Measurements from ENCODE around the gene SCO2.

Gene SCO2

DNA sequence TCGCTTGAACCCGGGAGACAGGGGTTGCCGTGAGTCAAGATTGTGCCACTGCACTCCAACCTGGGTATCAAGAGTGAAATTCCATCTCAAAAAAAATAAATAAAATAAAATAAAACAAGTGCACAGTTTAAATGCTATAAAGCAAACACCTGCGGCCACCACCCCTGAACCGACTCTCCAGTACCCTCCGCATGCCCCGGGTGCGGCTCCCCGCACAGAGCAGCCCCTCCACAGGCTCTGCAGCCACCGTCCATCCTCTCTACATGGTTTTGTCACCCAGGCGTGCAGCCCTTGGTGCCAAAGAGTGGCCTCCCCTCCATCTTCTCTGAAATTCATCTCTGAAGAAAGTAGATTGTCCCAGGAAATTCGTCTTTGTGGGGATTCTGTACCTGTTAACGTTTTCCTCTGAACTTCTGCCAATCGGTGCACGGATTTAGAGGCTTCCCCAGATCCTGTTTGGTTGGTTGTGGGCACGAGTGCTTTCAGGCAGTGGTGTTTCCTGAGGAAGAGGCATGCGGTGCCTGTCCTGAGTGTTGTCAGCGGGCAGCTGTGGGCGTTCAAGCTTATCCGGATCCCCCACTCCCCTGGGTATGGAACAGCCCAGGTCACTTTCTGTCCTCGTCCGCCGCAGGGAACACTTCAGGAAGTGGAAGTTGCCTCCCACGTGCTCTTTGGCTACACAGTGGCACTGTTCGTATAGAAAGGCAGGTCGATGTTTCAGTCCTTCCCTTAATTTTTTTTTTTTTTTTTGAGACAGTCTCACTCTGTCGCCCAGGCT is 34.7 kb downstream of the SCO2 start:
- no peak for DNase-seq (ENCODE audit: low read depth)

DNA sequence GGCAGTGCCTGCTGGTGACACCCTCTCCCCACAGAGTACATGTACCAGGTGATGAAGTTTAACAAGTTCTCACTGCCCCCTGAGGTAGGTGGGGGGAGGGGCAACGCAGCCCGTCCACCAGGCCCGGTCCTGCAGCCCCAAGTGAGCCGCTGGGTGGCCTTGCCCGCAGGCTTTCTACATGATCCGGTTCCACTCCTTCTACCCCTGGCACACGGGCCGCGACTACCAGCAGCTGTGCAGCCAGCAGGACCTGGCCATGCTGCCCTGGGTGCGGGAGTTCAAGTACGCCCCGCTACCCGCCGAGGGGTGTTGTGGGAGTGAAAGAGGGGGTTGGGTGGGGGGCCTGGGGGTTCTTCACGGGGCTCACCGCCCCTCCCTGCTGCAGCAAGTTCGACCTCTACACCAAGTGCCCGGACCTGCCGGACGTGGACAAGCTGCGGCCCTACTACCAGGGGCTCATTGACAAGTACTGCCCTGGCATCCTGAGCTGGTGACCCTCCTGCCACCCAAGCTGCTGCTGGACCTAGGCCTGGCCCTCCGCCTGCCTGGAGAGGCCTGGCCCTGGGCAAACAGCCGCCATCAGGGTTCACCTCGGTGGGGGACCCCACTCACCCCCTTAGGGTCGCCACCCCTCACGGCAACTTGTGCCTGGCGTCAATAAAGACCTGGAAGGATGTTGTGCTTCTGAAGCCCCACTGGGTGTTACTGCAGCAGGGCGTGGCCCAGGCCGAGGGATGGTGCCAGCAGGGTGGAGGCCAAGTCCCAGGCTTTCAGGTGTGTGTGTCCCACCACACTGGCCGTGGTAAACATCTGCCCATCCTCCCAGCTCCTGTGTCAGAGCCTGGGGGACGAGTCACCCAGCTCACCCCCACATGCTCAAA is 35.8 kb downstream of the SCO2 start:
- no peak for DNase-seq (ENCODE audit: low read depth)

DNA sequence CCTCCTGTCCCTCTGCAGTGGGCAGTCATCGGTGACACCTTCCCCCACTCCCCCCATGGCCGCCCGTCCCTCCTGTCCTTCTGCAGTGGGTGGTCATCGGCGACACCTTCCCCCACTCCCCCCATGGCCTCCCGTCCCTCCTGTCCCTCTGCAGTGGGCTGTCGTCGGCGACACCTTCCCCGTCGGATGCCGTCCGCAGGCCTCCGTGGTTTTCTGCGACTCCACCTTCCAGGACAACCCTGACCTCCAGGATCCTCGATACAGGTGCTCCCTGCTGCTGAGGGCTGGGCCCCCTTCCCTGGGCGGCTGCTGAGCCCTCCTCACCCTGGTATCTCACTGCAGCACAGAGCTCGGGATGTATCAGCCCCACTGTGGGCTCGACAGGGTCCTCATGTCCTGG is 36.5 kb downstream of the SCO2 start:
- no peak for DNase-seq (ENCODE audit: low read depth)

DNA sequence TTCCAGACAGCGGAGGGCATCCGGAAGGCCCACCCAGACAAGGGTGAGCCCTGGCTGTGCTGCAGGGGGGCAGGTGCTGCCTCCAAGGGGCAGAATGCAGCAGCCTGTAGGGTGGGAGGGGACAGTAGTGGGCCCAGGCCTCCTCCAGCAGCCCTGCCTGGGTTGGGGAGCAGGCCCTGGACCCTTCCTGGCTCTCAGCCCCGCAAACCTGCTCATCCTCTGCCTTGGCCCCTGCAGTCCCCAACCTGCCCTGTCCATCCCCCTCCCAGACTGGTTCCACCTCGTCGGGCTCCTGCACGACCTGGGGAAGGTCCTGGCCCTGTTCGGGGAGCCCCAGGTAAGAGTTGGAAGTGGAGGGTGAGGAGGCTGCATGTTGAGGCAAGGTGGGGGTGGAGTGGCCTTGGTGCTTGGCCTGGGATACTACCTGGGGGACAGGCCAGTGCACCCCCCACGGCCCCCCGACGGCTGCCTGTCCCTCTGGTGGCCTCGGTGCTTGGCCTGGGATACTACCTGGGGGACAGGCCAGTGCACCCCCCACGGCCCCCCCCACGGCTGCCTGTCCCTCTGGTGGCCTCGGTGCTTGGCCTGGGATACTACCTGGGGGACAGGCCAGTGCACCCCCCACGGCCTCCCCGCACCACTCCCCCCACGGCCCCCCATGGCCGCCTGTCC is 37.3 kb downstream of the SCO2 start:
- DNase-seq (ENCODE audit: low read depth) = no peak

DNA sequence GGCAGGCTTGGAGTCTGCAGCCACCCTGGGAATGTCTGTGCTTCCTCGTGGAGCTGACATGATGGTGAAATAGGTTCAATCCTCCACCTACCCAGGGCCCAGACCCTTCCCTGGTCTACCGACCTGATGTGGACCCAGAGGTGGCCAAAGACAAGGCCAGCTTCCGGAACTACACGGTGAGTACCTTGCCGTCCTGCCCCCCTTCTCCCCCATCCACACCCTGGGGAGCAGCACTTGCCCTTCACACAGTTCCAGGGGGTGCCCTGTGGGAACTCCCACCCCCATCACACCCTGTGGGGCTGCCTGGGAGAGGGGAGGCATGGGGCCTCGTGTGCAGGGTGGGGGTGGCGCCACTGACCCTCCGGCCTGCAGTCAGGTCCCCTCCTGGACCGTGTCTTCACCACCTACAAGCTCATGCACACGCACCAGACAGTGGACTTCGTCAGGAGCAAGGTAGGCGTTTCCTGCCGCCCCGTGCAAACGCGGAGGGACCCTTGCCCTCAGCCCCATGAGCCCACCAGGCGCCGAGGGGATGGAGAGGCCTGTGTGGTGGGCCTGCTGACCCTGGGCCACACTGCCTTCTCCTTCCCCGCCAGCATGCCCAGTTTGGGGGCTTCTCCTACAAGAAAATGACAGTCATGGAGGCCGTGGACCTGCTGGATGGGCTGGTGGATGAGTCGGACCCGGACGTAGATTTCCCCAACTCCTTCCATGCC is 38.0 kb downstream of the SCO2 start:
- DNase-seq (ENCODE audit: low read depth) = no peak

DNA sequence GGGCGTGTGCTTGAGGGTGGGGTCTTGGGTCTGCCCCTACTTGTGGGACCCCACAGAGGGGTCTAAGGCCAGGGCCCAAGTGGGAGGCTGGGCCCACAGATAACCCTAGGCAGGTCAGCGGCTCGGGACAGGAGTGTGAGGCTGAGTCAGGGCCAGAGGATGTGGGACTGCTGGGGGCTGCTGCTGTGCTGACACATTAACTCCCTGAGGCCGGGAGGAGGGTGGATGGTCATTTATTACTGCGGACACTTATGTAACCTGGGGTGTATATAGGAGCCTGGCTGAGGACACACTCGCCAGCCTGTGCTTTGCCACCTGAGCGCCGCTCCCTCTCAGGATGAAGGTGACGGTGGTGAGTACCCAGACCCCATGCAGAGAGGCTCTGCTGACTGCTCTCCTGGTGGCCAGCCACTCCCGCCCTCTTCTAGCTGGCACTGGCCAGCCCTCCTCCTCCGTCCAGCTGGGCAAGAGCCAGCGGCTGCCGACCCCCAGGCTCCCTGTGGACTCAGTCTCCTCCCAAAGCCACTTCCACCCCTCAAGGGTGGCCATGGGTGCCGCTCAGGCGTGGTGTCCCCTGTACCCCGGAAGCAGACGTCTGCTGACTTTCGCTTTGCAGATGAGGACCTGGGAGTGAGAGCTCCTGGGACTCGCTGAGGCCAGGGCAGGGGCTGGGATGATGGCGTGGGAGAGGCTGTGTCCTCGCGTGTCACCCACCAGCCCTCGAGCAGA is 38.7 kb downstream of the SCO2 start, which contains the start of gene MIOX:
TSS of gene MIOX (plus strand) at position 299 of the 729 bp plus-strand sequence. CDS start at position 338, 39 bp downstream.
- no peak for DNase-seq (ENCODE audit: low read depth)

DNA sequence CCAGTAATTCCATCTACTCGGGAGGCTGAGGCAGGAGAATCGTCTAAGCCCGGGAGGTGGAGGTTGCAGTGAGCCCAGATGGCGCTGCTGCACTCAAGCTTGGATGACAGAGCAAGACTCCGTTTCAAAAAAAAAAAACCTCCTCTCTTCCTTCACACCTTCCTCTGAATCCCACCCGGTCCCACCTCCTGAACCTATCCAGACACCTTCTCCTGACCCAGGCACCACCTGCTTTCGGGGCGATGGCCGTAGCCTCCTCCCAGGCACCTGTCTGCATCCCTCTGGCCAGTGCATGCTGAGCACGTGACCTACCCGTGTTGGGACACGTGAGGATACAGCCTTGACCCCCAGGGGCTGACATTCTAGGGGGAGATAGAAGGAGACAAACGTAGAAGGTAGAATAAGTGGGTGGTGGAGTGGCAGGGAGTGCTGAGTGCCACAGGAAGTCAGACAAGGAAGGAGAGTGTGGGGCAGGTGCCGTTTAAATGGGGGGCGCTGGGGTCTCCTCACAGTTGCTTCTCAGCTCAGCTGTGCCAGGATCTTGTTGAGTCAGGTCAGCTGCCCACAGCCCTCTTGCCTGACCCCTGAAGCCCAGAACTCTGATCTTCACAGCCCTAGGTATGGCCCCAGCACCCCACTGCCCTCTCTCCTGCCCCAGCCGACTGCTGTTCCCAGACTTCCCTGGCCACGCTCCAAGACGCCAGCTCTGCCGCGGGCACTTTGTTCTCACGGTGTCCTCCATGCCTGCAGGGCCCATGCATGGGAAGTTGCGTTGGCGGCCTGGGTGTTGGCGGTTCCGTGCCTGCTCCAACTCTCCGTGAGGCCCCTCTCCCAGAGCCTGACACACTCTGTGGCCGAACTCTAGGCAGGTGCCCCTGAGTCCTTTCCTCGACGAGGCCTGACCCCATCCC is 39.9 kb downstream of the SCO2 start:
- DNase-seq (ENCODE audit: low read depth) = no peak

DNA sequence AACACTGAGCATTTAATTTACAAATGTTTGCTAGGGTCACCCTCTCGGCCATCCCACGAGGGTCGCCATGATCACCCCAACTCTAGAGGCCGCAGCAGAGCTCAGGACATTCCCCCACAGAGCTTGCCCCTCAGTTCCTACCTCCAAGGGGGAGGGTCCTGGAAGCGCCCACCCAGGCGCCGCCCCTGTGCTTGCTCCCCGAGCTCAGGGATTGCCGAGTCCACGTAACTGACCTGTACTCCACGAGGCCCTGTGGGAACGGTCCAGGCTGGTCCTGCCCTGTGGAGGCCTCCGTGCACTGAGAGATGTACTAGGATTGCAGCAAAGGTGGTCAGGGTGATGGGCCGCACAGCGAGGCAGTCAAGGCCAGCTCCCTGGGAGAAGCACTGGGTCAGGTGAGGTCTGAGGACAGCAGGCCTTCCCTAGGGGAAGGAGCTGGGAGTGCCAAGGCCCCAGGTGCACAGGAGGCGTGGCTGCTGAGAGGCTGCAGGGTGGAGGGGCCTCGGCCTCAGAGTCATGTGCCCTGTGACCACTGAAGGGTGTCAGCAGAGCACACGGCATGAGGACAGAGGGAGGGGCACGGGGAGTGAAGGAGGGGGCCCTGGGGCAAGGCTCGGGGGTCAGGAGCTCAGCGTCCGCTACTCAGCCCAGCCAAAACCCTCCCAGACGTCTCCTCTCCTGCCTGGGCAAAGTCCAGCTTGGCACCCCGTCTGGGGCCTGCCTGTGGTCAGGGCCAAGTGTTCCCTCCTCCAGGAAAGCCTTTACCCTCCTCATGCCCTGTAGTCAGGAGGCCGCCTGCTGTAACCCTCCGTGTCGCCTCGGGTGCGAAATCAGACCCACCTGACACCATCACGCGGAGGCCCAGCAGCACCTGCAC is 41.2 kb downstream of the SCO2 start:
- DNase-seq (ENCODE audit: low read depth) = no peak

DNA sequence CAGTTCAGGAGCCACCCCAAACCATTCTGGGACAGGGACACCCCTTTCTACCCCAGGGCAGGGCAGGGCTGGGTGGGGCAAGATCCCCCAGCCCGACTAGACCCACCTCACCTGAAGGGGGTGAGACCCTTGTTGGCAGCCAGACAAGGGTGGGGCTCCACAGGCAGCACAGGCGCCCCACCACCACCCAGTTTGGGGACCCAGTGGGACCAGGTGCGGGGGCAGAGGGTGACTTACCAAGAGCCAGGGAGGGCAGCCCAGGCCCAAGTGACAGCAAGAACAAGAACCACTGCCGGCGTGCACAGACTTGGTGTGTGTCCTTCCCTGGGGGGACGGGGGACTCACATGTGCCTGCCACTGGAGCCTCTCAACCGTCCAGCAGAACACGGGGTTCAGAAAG is 41.8 kb downstream of the SCO2 start:
- DNase-seq (ENCODE audit: low read depth) = no peak

DNA sequence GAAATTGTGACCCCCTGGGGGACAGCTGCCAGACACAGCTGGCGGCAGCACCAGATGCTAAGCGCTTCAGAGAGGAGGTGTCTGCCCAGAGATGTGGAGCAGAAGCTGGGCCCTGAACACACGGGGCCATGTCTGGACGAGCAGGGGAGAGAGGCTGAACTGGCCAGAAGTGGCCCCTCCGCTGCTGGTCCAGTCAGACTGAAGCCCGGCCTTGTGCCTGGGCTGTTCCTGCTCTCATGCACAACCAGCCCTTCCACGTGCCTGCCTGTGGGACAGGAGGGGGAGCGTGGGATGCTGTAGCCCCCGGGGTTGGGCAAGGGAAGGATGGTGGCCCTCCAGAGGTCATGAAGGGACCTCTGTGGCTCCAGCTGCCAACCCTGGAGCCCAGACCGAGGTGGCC is 42.3 kb downstream of the SCO2 start:
- no peak for DNase-seq (ENCODE audit: low read depth)

DNA sequence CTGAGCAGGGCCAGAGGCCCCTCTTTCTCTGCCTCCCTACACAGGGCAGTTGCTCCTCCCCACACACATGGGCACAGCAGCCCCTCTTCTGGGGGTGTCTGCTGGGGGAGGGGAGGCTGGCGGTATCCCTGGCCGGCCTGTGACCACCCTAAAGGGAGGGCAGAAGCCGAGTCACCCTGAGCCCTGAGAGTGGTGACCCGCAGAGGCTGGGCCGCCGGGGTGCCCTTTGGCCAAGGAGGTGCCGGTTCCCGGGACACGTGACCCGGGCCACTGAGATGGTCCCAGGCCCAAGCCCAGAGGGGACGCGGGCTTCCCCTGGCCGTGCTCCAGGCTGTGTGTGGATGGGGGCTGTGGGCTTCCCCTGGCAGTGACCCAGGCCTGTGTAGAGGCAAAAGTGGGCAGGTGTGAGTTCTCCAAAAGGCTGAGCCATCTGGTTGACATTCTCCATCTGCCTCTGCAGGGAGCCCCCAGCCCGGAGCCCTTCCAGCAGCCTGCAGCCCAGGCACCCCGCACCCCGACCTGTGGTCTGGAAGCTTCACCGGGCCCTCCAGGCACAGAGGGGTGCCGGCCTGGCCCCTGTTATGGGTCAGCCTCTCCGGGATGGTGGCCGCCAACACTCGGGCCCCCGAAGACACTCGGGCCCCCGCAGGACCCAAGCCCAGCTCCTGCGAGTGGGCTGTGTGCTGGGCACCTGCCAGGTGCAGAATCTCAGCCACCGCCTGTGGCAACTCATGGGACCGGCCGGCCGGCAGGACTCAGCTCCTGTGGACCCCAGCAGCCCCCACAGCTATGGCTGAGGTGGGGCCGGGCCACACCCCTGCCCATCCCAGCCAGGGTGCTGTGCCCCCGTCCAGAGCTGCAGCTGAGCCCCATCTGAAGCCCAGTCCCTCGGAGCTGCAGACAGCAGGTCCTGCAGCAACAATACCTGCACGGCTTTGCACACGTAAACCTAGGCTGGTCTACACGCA is 43.0 kb downstream of the SCO2 start:
- DNase-seq (ENCODE audit: low read depth) = no peak

DNA sequence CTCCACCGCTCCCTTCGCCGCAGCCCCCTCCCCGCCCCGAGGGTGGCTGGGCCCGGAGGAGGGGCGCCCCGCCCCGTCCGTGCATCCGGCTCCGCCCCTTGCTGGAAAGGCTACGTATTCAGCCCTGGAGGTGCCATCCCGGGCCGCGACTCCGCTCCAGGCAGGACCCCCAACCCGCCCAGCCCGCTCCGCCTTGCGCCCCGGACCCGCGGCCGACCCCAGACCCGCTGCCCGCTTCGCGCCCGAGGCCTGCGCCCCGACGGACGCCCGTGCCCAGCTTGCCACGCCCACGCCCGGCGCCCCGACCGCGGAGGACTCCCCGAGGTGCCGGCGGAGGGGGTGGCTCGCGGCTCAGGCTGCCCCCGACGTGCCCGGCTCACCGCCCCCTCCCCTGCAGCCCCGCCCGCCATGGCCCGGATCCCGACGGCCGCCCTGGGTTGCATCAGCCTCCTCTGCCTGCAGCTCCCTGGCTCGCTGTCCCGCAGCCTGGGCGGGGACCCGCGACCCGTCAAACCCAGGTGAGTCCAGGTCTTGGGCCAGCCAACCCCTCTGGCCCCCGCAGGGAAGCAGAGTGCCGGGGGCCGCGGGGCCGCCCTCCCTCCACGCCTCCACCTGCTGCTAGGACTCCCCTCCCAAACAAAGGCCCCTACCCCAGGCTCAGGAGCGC is 43.8 kb downstream of the SCO2 start, which contains the start of gene ADM2:
TSS of gene ADM2 (plus strand) at position 104 of the 667 bp plus-strand sequence. CDS start at position 409, 305 bp downstream.
- no peak for DNase-seq (ENCODE audit: low read depth)

DNA sequence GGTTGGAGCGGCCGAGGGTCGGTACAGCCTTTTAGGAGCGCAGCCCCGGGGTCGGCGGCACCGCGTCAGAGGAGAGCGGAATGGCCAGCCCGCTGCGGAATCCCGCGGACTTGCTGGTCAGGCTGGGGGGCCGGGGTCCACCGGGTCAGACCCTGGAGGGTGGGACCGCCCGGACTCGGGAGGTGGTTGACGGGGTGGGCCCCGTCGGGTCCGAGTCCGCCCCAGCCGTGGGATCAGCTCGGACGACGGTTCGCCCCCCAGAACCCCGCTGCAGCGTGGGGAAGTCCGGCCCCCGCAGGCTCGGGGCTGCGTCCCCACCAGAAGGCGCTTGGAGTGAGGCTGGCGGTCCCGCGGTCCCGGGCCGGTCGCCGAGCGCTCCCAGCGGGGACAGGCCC is 44.4 kb downstream of the SCO2 start:
- DNase-seq (ENCODE audit: low read depth) = no peak

DNA sequence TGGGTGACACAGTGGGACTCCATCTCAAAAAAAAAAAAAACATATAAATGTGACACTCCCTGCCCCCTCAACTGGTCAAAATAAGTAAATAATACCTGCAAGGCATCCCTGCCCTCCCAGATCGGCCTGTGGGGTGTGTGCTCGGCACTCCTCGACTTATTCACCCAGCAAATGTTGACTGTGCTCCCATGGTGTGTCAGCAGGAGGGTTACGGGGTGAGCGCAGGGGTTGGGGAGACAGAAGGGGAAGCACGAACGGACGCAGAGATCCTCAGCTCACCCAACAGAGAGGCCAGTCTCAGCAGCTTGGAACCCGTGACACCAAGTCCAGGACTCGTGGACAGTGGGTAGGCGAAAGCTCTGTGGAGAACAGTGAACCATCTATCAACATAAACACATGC is 45.7 kb downstream of the SCO2 start:
- DNase-seq (ENCODE audit: low read depth) = no peak

DNA sequence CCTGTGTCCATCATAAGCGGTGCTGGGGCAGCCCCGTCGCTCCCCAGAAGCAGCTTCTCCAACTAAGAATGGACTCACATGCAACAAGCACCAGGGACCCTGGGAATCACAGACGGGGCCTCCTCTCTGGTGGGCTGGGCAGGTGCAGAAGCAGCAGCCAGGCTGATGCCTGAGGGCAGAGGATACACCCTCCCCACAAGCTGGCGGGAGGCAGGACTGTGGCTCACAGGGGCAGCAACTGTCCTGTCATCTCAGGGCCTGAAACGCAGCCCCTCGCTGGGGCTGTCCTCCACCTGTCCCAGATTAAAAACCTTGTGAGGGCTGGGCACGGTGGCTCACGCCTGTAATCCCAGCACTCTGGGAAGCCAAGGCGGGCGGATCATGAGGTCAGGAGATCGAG is 47.5 kb downstream of the SCO2 start:
- no peak for DNase-seq (ENCODE audit: low read depth)

DNA sequence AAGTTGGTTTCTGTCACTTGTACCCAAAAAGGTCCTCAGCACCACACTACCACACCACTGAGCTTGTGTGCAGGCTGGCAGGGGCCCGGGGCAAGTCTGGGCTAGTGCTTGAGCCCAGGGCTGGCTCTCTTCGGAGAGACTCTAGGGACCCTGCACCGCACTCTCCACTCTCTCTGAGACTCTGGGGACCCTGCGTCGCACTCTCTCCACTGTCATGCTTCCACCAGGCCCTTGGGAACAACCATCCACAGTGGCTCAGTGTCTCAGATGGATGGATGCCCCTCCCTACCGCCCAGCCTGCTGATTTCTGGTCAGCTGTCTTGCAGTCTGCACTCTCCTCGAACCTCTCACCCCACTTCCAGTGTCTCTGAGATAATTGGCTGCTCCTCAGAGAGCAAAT is 48.5 kb downstream of the SCO2 start:
- DNase-seq (ENCODE audit: low read depth) = no peak

DNA sequence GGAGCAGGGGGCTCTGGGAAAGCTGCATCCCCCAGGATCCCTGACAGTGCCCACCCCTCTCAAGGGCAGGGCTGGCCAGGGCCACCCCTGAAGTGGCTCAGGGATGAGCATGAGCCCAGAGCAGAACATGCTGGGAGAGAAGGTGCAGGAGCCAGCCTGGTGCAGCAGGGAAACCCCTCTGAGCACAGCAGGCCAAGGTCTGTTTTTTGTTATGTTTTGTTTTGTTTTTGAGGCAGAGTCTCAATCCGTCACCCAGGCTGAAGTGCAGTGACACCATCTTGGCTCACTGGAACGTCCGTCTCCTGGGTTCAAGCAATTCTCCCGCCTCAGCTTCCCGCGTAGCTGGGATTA is 49.8 kb downstream of the SCO2 start:
- no peak for DNase-seq (ENCODE audit: low read depth)
